Measurements from ENCODE around the gene SCUBE2.
A peak's percentile ranks its signal among the peaks of the same experiment; 100 is the strongest.
"Not testable (repeated sequence)": the region's sequence is repeated elsewhere in the genome, so short reads cannot be mapped to it uniquely, and the experiment has no call there.

SCUBE2 gene

DNA sequence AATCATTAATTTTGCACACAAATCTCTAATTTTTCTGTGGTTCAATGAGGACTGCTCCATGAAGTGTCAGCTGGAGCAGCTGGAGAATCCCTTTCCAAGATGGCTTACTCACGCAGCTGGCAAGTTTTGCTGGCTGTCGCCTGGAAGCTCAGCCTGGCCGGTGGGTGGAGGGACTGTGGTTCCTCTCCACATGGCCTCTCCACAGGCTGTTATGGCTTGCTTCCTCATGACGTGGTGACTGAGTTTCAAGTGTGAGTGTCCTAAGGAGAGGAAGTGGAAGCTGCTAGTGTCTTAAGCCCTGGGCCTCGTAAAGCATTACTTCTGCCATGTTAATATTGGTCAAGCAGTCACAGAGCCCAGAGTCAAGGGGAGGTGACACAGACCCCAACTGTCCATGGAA lies 73.6 kb downstream of the SCUBE2 start:
- H3K4me3 ChIP-seq (ENCODE audit: control insufficient read depth, low read depth, low read length) = no peak overlapping the region
- TF ChIP-seq, protein P1, sequence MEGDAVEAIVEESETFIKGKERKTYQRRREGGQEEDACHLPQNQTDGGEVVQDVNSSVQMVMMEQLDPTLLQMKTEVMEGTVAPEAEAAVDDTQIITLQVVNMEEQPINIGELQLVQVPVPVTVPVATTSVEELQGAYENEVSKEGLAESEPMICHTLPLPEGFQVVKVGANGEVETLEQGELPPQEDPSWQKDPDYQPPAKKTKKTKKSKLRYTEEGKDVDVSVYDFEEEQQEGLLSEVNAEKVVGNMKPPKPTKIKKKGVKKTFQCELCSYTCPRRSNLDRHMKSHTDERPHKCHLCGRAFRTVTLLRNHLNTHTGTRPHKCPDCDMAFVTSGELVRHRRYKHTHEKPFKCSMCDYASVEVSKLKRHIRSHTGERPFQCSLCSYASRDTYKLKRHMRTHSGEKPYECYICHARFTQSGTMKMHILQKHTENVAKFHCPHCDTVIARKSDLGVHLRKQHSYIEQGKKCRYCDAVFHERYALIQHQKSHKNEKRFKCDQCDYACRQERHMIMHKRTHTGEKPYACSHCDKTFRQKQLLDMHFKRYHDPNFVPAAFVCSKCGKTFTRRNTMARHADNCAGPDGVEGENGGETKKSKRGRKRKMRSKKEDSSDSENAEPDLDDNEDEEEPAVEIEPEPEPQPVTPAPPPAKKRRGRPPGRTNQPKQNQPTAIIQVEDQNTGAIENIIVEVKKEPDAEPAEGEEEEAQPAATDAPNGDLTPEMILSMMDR (IDR thresholded peaks at IDR 0.05; ENCODE audit: control insufficient read depth, insufficient read depth, low read depth, low read length, missing control alignments) = no peak
- no peak for DNase-seq (ENCODE audit: low read depth)

DNA sequence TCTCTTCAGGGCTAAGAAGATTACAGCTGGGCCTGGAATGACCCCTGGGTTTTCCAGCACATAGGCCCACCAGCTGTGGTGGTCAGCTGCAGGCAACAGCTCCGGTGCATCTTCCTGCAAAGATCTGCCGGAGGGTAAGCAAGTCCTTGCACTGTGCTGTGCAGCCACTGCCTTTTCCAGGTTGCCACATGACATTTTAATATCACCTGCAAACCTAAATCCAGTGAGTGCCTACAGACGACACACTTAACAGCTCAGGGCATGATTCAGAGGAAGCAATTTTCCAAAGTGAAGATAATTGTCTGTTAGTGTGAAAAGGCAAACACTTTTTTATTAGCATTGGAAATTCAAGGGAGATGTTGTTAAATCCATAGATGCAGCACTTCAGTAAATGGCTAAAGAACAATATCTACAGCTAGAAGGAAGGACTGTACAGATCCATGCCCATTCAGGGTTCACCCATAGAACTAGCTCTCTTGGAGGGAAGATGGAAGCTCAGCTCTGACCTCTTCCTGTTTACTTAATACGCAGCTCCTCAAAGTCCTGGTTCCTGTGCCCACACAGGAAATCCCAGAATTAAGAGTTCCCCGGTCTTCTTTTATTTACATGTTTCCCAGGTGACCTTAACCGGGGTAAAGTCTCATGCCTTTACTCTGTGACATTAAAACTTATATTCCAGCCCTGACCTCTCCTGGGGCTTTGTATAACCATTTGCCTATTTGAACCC lies 74.3 kb downstream of the SCUBE2 start:
- TF ChIP-seq, protein P1 (IDR thresholded peaks at IDR 0.05; ENCODE audit: control insufficient read depth, insufficient read depth, low read depth, low read length, missing control alignments) = no peak
- DNase-seq (ENCODE audit: low read depth) = no peak
- H3K4me3 ChIP-seq (ENCODE audit: control insufficient read depth, low read depth, low read length) = no peak overlapping the region

DNA sequence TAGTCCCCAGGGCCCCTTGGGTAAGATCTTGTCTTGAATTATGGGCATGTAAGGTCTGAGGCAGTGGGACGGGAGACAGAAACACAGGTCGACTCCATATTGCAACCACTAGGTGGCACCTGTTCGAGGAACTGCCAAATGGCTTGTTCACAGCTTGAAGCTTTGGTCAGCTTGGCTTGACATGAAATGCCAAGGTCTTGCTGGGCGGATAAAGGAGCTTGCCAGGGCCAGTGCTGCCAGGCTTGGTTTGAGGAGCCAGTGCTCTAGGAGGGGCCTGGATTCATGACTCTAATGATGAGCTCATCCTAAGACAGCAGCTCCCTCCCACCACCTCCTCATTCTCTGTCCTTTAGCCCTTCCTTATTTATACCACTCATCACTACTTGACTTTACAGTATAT lies 75.7 kb downstream of the SCUBE2 start:
- peak; percentile 61 for DNase-seq (ENCODE audit: low read depth)
- H3K4me3 ChIP-seq (ENCODE audit: control insufficient read depth, low read depth, low read length) = no peak overlapping the region
- TF ChIP-seq, protein P1 (IDR thresholded peaks at IDR 0.05; ENCODE audit: control insufficient read depth, insufficient read depth, low read depth, low read length, missing control alignments) = peak; percentile 81

DNA sequence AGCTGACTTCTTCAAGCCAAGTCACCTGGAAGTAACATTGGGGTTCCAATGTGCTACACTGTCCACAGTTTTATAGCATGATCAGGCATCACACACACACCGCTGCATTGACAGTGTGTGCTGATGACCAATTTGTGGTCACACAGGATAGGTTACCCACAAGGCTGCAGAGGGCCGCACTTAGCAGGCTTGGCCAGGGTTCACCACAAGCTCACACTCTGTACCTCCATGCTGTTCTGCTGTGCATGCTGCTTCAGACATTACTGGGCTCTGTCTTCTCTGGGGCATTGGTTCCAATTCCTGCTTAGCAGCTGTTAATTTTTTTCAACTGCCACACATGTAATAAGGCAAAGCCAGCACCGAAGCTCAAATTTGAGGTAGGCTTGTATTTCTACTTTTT lies 76.6 kb downstream of the SCUBE2 start:
- no peak for DNase-seq (ENCODE audit: low read depth)
- TF ChIP-seq, protein P1 (IDR thresholded peaks at IDR 0.05; ENCODE audit: control insufficient read depth, insufficient read depth, low read depth, low read length, missing control alignments) = no peak
- no peak overlapping the region for H3K4me3 ChIP-seq (ENCODE audit: control insufficient read depth, low read depth, low read length)

DNA sequence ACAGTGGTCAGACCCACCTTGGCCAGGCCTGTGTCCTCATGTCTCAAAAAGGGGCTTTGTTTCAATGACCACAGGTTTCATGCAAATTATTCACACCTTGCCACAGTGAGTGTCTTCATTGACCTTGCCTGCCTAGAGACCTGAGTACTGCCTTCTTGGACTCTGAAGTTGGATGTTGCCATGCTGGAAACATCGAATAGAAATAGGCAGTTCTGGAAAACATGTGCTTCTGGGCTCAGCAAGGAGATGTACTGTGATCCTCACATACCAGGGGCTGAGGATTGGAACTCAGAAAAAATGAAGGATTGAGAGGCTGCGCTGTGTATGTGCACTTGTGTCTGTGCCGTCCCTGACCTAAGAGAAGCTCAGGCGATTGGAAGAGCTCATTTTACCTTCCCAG lies 78.0 kb downstream of the SCUBE2 start:
- no peak for DNase-seq (ENCODE audit: low read depth)
- TF ChIP-seq, protein P1 (IDR thresholded peaks at IDR 0.05; ENCODE audit: control insufficient read depth, insufficient read depth, low read depth, low read length, missing control alignments) = no peak

DNA sequence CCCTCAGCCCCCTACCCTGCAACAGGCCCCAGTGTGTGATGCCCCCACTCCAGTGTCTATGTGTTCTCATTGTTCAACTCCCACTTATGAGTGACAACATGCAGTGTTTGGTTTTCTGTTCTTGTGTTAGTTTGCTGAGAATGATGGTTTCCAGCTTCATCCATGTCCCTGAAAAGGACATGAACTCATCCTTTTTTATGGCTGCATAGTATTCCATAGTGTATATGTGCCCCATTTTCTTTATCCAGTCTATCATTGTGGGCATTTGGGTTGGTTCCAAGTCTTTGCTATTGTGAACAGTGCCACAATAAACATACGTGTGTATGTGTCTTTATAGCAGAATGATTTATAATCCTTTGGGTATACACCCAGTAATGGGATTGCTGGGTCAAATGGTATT lies 81.9 kb downstream of the SCUBE2 start:
- DNase-seq (ENCODE audit: low read depth); H3K4me3 ChIP-seq (ENCODE audit: control insufficient read depth, low read depth, low read length): not testable (repeated sequence)

More for the DNA sequence above, 78.0 kb downstream of the SCUBE2 start:
- no peak overlapping the region for H3K4me3 ChIP-seq (ENCODE audit: control insufficient read depth, low read depth, low read length)

DNA sequence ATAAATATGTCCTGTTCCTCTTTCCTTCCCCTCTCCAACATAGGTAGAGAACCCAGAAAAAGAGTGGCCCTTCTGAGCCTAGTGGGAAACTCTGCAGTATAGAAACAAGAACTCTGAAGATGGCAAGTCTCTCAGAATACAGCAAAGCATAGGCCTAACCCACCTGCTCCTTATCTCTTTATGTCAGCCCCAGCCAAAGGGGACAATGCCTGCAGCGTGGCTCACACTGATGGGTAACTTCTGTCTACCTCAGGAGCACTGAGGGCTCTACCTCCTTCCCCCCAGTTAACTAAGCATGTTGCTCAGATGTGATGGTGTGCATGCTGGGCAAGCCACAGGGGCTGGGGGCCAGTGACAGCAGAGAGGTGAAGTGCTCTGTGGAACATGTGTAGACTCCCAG lies 82.7 kb downstream of the SCUBE2 start:
- DNase-seq (ENCODE audit: low read depth) = no peak
- H3K4me3 ChIP-seq (ENCODE audit: control insufficient read depth, low read depth, low read length) = no peak overlapping the region
- TF ChIP-seq, protein P1 (IDR thresholded peaks at IDR 0.05; ENCODE audit: control insufficient read depth, insufficient read depth, low read depth, low read length, missing control alignments) = no peak
